NCI-H2196 (cell line): ENCODE measurements around the gene SRY.
"Not testable (repeated sequence)": the region's sequence is repeated elsewhere in the genome, so short reads cannot be mapped to it uniquely, and the experiment has no call there.

Experiments
- DNase-seq: peaks from one replicate; lab custom pipeline; 2025; ENCODE audit not compliant: unreplicated experiment; lab: John Stamatoyannopoulos, UW

Gene SRY

GRCh38 chrY:2787600-2787999 lies at the start of gene SRY:
SRY (minus strand) TSS chrY:2787682; CDS start chrY:2787603, 79 bp downstream.
- DNase-seq: no peak

- no peak for DNase-seq
Observed at GRCh38 chrY:2837078-2837477, 49.6 kb upstream of the SRY start.

- no peak for DNase-seq
Observed at GRCh38 chrY:2835230-2835629, 47.7 kb upstream of the SRY start.

GRCh38 chrY:2828497-2828896 lies 41.0 kb upstream of the SRY start:
- DNase-seq: no peak

GRCh38 chrY:2824471-2824870 lies 37.0 kb upstream of the SRY start:
- no peak for DNase-seq

- DNase-seq: not testable (repeated sequence)
Observed at GRCh38 chrY:2817146-2817896, 29.8 kb upstream of the SRY start.

- peak; percentile 10 for DNase-seq
Observed at GRCh38 chrY:2800246-2800645, 12.8 kb upstream of the SRY start.

GRCh38 chrY:2797991-2798390 lies 10.5 kb upstream of the SRY start:
- DNase-seq: no peak

GRCh38 chrY:2796977-2797523 lies 9.6 kb upstream of the SRY start:
- DNase-seq: no peak

- DNase-seq: no peak
Observed at GRCh38 chrY:2789756-2790155, 2.3 kb upstream of the SRY start.

- no peak for DNase-seq
Observed at GRCh38 chrY:2786876-2787512, 488 bp downstream of the SRY start.
